WTC11 (cell line): ENCODE data around the gene PGBD5. TPM values are rescaled to one million over a fixed set of nuclear protein-coding genes. Genes with fewer than 3 reads are reported as not detected.

Source experiments
- ATAC-seq: fragments of 200-7000 bp; cut with Tn5 transposase; 2 replicates; pipeline ENCODE4 v1.10.0; 2021; ENCODE audit warnings: mild to moderate bottlenecking, moderate library complexity
- CTCF ChIA-PET: fragments of 300-600 bp; sonication (Branson Sonifier 250); formaldehyde crosslinking; loops from one replicate; lab custom pipeline; 2021; ENCODE audit warnings: antibody characterized with exemption; lab: Charles Lee
- POLR2A ChIA-PET: fragments of 350-600 bp; sonication (Branson Sonifier 250); formaldehyde crosslinking; loops from one replicate; lab custom pipeline; 2021; ENCODE audit warnings: antibody characterized with exemption; lab: Charles Lee
- DNase-seq: peaks from one replicate; pipeline ENCODE4 v3.0.0; 2021; ENCODE audit warnings: low spot score
- H3K27ac Mint-ChIP-seq: 2 replicates; pipeline ENCODE4 v1.8.0; 2021; ENCODE audit warnings: mixed read lengths
- H3K27me3 Mint-ChIP-seq: 2 replicates; pipeline ENCODE4 v1.8.0; 2021; ENCODE audit warnings: low read depth, mild to moderate bottlenecking, moderate library complexity, mixed read lengths
- H3K36me3 Mint-ChIP-seq: 2 replicates; pipeline ENCODE4 v1.8.0; 2021; ENCODE audit warnings: mixed read lengths
- H3K4me1 Mint-ChIP-seq: 2 replicates; pipeline ENCODE4 v1.8.0; 2022; ENCODE audit warnings: mixed read lengths
- H3K4me3 Mint-ChIP-seq: 2 replicates; pipeline ENCODE4 v1.8.0; 2021; ENCODE audit warnings: mild to moderate bottlenecking, moderate library complexity, mixed read lengths
- H3K9me3 Mint-ChIP-seq: 2 replicates; pipeline ENCODE4 v1.8.0; 2021; ENCODE audit warnings: mixed read lengths
- CREB1 ChIP-seq: sonication (generic); formaldehyde crosslinking; IDR thresholded peaks from 2 replicates; pipeline ENCODE4 v1.8.0; 2023; ENCODE audit warnings: mild to moderate bottlenecking, missing genetic modification reagents
- HMGA2 ChIP-seq: fragments of 250-450 bp; sonication (Bioruptor Pico); IDR thresholded peaks from 2 replicates; pipeline ENCODE4 v1.4.0; 2021; ENCODE audit warnings: mild to moderate bottlenecking, moderate library complexity
- IRF2 ChIP-seq: sonication (generic); formaldehyde crosslinking; IDR thresholded peaks from 2 replicates; pipeline ENCODE4 v1.8.0; 2022; ENCODE audit warnings: low read depth, missing genetic modification reagents, borderline replicate concordance
- SMAD3 ChIP-seq: sonication (generic); formaldehyde crosslinking; IDR thresholded peaks from 2 replicates; pipeline ENCODE4 v1.8.0; 2022; ENCODE audit warnings: missing genetic modification reagents, mild to moderate bottlenecking, borderline replicate concordance
- TCF7 ChIP-seq: sonication (generic); formaldehyde crosslinking; IDR thresholded peaks from 2 replicates; pipeline ENCODE4 v1.8.0; 2022; ENCODE audit warnings: mild to moderate bottlenecking, low read depth, missing genetic modification reagents, moderate library complexity
- ZNF423 ChIP-seq: fragments of 250-450 bp; sonication (Bioruptor Pico); IDR thresholded peaks from 2 replicates; pipeline ENCODE4 v2.1.2; 2022; ENCODE audit warnings: mild to moderate bottlenecking, moderate library complexity
- total RNA-seq: library from RNA; stranded (reverse); gene quantifications from 3 replicates; pipeline ENCODE4 v1.2.3, GENCODE V29; 2021
- TF ChIP-seq, protein P1 (sequence below): fragments of 250-450 bp; sonication (Bioruptor Pico); conservative IDR thresholded peaks from 2 replicates; pipeline ENCODE4 v1.9.0; 2021; ENCODE audit warnings: mild to moderate bottlenecking
- TF ChIP-seq, protein P2 (sequence below): sonication (generic); formaldehyde crosslinking; conservative IDR thresholded peaks from 2 replicates; pipeline ENCODE4 v1.8.1; 2022; ENCODE audit warnings: mild to moderate bottlenecking, missing genetic modification reagents
- TF ChIP-seq, protein P3 (sequence below): sonication (generic); formaldehyde crosslinking; conservative IDR thresholded peaks from 2 replicates; pipeline ENCODE4 v1.8.1; 2023; ENCODE audit warnings: mild to moderate bottlenecking, low read depth, missing genetic modification reagents, moderate library complexity
- TF ChIP-seq, protein P4 (sequence below): sonication (generic); formaldehyde crosslinking; IDR thresholded peaks from 2 replicates; pipeline ENCODE4 v1.8.0; 2022; ENCODE audit warnings: mild to moderate bottlenecking, missing genetic modification reagents
- TF ChIP-seq, protein P5 (sequence below): fragments of 200-600 bp; IDR thresholded peaks from 2 replicates; pipeline ENCODE4 v1.8.0; 2022; ENCODE audit warnings: antibody characterized with exemption
- TF ChIP-seq, protein P6 (sequence below): sonication (generic); formaldehyde crosslinking; IDR thresholded peaks from 2 replicates; pipeline ENCODE4 v1.8.1; 2023; ENCODE audit warnings: mild to moderate bottlenecking, missing genetic modification reagents

Gene PGBD5
- total RNA-seq, 1 experiment from 2014 or later: 23.8 TPM

DNA sequence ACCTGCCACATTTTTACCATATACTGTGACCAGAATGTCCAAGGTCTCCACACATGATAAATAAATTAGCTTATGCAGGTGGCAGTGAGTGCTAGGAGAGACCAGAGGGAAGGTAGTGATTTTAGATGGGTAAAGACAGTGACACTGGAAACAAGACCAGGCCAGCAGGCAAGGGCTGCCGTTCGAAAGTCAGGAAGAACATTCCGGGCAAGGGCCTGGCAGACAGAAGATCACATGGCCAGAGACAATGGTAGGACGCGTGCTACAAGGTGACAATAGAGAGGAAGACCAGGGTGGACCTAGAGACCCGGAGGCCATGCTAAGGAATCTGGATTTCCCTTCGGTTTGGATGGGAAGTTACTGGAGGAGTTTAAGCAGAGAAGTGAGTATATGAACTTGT is 9.7 kb downstream of the PGBD5 start:
- Mint-ChIP-seq H3K4me3 (no peak overlapping the region), H3K27me3 (no peaks in the 10 kb centered on the region), H3K36me3 (peaks cover 28% of the 10 kb centered on the region), H3K27ac (no peak overlapping the region), H3K9me3 (peaks cover 8% of the 10 kb centered on the region), H3K4me1 (peaks cover 27% of the 10 kb centered on the region)
- POLR2A ChIA-PET: no interaction called here
- CTCF ChIA-PET: no interaction called here
- no peak for TF ChIP-seq CREB1
- TF ChIP-seq ZNF423 (CRISPR knock-in tag): no peak
- ATAC-seq: no peak
- DNase-seq: no peak

DNA sequence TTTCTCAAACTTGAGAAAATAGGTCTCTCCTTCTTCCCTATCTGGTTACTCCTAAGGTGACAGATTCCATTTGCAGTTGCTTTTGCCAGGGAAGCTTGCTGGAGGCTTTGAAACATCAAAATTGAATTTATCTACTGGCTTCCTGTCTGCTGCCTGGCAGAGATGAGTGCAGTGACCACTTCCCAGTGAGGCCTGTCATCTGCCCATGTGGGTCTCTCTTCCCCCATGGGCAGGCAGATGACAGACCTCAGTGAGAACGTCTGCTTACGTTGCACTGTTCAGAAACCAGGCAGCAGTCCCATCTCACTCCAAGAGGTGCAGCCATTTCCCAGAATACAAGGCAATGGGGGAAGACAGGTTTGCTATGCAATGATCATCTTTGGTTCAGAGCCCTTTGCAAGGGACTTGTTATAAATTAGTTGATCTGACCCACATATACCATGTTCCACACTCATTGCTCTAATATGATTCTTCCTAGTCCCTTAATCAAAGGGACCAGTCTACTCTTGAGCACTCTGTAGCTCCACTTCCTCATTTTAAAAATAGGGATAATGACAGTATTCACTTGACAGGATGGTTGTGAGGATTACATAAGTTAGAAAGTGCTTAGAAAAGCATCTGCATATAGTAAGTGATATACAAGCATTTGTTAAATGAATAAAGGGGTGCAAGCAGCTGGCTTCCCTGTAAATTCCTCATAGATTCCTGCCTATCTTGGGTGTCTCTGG is 10.6 kb downstream of the PGBD5 start:
- Mint-ChIP-seq H3K4me3 (no peak overlapping the region), H3K9me3 (peaks cover 8% of the 10 kb centered on the region), H3K27ac (no peak overlapping the region), H3K36me3 (peaks cover 20% of the 10 kb centered on the region), H3K27me3 (no peaks in the 10 kb centered on the region), H3K4me1 (peaks cover 26% of the 10 kb centered on the region)
- POLR2A ChIA-PET: no interaction called here
- ATAC-seq: no peak
- DNase-seq: no peak
- CTCF ChIA-PET: interaction anchor here (0.8 kb wide), 1 partner anchor 12 kb away, joined by 3 read pairs; no protein-coding TSS in a partner anchor
- no peak for TF ChIP-seq IRF2
- TF ChIP-seq, protein P1, sequence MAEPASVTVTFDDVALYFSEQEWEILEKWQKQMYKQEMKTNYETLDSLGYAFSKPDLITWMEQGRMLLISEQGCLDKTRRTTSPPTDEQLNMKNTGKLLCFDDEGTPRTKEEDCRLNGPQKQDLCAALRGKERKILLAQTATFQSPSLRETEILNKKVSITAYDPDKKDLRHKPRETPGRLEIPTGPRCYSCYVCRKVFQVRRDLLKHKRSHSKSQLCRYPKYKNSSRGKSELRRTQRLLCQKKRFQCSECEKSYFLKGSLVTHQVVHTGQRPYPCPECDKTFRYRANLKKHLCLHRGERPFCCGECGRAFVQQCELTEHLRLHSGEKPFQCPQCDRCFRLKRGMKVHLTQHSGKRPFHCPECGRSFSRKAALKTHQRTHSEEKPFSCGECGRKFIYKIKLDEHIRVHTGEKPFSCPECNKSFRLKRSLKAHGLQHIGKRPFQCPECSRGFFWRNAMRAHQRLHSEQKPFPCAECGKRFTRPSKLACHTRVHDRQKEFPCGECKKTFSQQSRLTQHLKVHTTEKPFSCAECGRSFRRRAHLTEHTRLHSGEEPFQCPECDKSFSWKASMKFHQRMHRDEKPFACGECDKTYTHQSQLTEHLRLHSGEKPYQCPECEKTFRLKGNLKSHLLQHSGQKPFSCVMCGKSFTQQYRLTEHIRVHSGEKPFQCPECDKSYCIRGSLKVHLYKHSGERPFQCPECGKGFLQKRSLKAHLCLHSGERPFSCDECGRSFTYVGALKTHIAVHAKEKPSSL: no peak
- TF ChIP-seq, protein P2, sequence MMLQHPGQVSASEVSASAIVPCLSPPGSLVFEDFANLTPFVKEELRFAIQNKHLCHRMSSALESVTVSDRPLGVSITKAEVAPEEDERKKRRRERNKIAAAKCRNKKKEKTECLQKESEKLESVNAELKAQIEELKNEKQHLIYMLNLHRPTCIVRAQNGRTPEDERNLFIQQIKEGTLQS (CRISPR knock-in tag): no peak
- TF ChIP-seq, protein P3, sequence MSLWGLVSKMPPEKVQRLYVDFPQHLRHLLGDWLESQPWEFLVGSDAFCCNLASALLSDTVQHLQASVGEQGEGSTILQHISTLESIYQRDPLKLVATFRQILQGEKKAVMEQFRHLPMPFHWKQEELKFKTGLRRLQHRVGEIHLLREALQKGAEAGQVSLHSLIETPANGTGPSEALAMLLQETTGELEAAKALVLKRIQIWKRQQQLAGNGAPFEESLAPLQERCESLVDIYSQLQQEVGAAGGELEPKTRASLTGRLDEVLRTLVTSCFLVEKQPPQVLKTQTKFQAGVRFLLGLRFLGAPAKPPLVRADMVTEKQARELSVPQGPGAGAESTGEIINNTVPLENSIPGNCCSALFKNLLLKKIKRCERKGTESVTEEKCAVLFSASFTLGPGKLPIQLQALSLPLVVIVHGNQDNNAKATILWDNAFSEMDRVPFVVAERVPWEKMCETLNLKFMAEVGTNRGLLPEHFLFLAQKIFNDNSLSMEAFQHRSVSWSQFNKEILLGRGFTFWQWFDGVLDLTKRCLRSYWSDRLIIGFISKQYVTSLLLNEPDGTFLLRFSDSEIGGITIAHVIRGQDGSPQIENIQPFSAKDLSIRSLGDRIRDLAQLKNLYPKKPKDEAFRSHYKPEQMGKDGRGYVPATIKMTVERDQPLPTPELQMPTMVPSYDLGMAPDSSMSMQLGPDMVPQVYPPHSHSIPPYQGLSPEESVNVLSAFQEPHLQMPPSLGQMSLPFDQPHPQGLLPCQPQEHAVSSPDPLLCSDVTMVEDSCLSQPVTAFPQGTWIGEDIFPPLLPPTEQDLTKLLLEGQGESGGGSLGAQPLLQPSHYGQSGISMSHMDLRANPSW (CRISPR knock-in tag): no peak
- no peak for TF ChIP-seq HMGA2 (CRISPR knock-in tag)
- no peak for TF ChIP-seq SMAD3 (CRISPR knock-in tag)
- no peak for TF ChIP-seq TCF7 (CRISPR knock-in tag)
- TF ChIP-seq, protein P4, sequence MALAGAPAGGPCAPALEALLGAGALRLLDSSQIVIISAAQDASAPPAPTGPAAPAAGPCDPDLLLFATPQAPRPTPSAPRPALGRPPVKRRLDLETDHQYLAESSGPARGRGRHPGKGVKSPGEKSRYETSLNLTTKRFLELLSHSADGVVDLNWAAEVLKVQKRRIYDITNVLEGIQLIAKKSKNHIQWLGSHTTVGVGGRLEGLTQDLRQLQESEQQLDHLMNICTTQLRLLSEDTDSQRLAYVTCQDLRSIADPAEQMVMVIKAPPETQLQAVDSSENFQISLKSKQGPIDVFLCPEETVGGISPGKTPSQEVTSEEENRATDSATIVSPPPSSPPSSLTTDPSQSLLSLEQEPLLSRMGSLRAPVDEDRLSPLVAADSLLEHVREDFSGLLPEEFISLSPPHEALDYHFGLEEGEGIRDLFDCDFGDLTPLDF: no peak
- TF ChIP-seq, protein P5, sequence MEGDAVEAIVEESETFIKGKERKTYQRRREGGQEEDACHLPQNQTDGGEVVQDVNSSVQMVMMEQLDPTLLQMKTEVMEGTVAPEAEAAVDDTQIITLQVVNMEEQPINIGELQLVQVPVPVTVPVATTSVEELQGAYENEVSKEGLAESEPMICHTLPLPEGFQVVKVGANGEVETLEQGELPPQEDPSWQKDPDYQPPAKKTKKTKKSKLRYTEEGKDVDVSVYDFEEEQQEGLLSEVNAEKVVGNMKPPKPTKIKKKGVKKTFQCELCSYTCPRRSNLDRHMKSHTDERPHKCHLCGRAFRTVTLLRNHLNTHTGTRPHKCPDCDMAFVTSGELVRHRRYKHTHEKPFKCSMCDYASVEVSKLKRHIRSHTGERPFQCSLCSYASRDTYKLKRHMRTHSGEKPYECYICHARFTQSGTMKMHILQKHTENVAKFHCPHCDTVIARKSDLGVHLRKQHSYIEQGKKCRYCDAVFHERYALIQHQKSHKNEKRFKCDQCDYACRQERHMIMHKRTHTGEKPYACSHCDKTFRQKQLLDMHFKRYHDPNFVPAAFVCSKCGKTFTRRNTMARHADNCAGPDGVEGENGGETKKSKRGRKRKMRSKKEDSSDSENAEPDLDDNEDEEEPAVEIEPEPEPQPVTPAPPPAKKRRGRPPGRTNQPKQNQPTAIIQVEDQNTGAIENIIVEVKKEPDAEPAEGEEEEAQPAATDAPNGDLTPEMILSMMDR: no peak
- TF ChIP-seq, protein P6, sequence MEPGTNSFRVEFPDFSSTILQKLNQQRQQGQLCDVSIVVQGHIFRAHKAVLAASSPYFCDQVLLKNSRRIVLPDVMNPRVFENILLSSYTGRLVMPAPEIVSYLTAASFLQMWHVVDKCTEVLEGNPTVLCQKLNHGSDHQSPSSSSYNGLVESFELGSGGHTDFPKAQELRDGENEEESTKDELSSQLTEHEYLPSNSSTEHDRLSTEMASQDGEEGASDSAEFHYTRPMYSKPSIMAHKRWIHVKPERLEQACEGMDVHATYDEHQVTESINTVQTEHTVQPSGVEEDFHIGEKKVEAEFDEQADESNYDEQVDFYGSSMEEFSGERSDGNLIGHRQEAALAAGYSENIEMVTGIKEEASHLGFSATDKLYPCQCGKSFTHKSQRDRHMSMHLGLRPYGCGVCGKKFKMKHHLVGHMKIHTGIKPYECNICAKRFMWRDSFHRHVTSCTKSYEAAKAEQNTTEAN: no peak
